IPS-18c (cell line): ENCODE data around the gene OR2L2.
"Not testable (repeated sequence)": the region's sequence is repeated elsewhere in the genome, so short reads cannot be mapped to it uniquely, and the experiment has no call there.

Experiments used
- H3K4me3 ChIP-seq: 2 replicates; pipeline ENCODE4 v1.7.0; 2013; ENCODE audit warnings: low read depth, mild to moderate bottlenecking, low read length, moderate library complexity; ENCODE audit not compliant: insufficient read depth
- H3K9me3 ChIP-seq: one replicate; pipeline ENCODE4 v1.6.1; 2013; ENCODE audit warnings: mild to moderate bottlenecking, low read length, moderate library complexity; ENCODE audit not compliant: control insufficient read depth, insufficient read depth

OR2L2 gene, protein sequence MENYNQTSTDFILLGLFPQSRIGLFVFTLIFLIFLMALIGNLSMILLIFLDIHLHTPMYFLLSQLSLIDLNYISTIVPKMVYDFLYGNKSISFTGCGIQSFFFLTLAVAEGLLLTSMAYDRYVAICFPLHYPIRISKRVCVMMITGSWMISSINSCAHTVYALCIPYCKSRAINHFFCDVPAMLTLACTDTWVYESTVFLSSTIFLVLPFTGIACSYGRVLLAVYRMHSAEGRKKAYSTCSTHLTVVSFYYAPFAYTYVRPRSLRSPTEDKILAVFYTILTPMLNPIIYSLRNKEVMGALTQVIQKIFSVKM

DNA sequence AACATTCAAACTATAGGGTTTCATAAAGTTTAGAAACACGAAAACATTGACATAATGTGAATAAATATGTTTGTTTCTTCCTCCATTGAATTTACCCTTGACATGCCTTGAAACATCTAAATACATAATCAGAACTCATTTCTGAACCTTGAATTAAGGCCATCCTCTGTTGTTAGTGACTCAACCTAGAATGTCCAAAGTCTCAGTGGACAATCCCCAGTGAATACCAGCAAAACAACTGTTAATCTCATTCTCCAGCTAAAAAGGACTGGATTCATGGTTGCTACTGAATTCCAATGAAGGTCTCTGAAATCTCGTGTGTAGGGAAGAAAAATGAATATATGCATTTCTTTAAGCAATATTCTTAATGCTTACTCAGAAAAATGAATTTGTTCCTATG, at the start of gene OR2L2:
OR2L2 (plus strand) TSS at position 301 of the 400 bp plus-strand sequence. CDS start 8,198 bp downstream, outside the sequence.
- Histone ChIP-seq H3K9me3 (no peaks in the 10 kb centered on the region), H3K4me3 (no peak within 1 kb of the TSS)

DNA sequence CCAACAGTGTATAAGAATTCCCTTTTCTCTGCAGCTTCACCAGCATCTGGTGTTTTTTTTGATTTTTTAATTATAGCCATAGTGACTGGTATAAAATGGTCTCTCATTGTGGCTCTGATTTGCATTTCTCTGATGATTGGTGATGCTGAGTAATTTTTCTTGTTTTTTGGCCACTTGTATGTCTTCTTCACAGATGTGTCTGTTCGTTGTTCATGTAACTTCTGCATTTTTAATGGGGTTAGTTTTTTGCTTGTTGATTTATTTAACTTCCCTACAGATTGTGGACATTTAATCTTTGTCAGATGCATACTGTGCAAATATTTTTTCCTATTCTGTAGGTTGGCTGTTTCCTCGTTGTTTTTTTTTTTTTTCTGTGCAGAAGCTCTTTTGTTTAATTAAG, 36.9 kb upstream of the OR2L2 start:
- Histone ChIP-seq H3K9me3 (no peaks in the 10 kb centered on the region), H3K4me3 (no peak overlapping the region)

DNA sequence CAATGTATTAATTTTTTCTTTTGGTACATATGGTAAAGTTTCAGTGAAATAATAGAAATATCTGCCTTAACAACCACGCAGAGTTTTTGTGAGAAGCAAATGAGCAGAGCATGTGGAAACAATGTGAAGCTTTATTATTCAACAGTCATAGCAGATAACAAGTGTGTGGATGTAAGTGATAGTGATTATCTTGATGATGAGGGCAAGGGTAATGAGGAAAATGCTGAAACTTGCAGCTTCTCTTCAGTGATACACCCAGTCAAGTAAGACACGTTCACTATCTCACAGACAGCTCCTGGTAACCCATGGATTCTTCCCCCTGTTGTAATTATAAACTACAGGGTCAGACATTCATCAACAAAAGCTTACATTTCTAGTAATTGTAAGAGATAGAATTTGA, 31.1 kb upstream of the OR2L2 start:
- no peaks in the 10 kb centered on the region for H3K9me3 ChIP-seq
- no peak overlapping the region for H3K4me3 ChIP-seq

DNA sequence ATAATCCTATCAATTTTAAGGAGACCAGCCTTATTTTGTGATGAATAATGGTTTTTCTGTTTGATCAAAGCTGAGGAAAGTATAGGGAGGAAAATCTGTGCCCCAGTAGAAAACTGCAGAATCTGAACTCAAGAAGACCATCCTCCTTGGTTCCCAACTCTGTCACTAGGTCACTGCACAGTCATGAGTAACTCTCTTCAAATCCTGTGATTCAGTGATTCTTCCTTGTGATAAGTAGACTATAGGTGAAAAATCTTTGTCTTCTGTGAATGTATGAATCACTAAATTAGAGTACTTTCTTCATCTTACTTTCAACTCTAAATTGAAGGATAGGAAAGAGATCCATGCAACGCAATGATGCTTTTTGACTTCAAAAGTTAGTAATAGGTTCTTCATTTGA, 29.7 kb upstream of the OR2L2 start:
- Histone ChIP-seq H3K4me3 (no peak overlapping the region), H3K9me3 (no peaks in the 10 kb centered on the region)

DNA sequence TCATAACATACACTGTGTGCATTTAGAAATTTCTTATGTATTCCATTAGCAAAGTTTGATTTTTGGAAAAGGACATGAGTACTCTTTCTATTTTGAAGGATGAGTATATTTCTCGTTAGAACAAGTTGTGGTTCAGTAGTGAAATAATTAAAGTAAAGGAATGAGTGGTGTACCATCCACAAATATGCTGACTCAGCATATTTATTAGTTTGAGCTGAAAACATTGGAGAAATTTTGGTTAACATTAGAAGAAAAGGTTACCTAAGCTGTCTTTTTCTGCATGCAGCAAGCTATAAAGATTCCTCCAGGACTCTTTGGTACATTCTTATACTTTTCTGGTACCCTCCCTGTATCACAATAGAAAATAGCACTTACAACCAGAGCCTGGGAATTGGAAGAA, 22.1 kb upstream of the OR2L2 start:
- Histone ChIP-seq H3K4me3 (no peak overlapping the region), H3K9me3 (no peaks in the 10 kb centered on the region)

DNA sequence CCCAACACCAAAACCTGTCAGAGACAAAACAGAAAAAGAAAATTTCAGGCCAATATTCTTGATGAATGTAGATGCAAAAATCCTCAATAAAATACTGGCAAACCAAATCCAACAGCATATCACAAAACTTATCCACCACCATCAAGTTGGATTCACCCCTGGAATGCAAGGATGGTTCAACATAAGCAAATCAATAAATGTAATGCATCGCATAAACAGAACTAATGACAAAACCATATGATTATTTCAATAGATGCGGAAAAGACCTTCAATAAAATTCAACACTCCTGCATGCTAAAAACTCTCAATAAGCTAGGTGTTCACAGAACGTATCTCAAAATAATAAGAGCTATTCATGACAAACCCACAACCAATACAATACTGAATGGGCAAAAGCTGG, 20.2 kb upstream of the OR2L2 start:
- no peaks in the 10 kb centered on the region for H3K9me3 ChIP-seq
- no peak overlapping the region for H3K4me3 ChIP-seq

DNA sequence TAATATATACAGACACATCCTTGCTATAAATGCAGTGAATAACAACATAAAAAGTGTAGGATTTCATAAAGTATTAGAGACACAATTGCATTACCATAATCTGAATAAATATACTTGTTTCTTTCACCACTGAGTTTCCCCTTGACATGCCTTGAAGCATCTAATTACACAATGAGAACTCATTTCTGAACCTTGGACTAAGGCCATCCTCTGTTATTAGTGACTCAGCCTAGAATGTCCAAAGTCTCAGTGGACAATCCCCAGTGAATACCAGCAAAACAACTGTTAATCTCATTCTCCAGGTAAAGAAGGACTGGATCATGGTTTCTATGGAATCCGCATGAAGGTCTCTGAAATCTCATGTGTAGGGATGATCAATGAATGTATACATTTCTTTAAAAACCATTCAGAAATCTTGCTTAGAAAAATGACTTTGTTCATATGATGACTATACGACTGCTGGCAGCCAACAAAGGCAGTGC, 16.6 kb upstream of the OR2L2 start, which contains the start of gene OR2L5:
OR2L5 (plus strand) TSS at position 432 of the 482 bp plus-strand sequence. CDS start 8,288 bp downstream, outside the sequence.
- Histone ChIP-seq H3K4me3 (no peak within 1 kb of the TSS), H3K9me3 (no peaks in the 10 kb centered on the region)

DNA sequence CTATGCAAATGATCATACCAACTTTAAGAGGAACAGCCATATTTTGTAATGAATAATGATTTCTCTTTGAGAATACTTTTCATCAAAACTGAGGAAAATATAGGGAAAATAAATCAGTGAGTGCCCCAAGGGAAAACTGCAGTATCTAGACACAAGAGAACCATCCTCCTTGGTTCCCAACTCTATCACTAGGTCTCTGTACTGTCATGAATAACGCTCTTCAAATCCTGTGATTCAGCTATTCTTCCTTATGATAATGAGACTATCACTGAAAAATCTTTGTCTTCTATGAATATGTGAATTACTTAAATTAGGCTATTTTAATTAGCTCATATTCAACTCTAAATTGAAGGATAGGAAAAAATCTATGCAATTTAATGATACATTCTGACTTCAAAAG, 14.1 kb upstream of the OR2L2 start:
- no peak overlapping the region for H3K4me3 ChIP-seq
- no peaks in the 10 kb centered on the region for H3K9me3 ChIP-seq

DNA sequence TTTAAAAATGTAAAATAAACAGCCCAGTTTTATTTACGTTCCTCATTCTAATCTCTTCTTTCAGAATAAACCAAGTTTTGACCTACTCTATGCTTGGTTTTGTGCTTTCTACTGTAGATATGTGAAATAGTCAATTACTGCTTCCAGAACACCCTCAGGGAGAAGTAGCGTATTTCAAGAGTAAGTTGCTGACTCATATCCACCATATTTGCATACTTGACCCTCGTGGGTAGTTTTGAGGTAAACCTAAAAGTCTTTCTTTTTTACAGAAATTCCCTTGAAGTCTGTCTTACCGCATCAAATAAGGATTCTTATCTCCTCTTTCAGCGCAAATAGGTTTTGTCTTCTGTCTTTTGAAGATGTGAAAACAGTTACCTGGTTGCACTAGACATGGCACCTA, 15.3 kb downstream of the OR2L2 start:
- no peak overlapping the region for H3K4me3 ChIP-seq
- no peaks in the 10 kb centered on the region for H3K9me3 ChIP-seq

DNA sequence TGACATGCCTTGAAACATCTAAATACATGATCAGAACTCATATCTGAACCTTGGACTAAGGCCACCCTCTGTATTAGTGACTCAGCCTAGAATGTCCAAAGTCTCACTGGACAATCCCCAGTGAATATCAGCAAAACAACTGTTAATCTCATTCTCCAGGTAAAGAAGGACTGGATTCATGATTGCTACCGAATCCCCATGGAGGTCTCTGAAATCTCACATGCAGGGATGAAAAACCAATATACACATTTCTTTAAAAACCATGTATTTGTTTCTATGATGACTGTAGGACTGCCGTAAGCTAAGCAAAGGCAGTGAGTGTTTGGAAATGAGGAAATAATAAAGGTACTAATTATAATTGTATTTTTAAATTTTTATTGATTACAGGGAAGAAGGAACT, 16.7 kb downstream of the OR2L2 start, which contains the start of gene OR2L3:
OR2L3 (plus strand) TSS at position 301 of the 400 bp plus-strand sequence. CDS start 13,846 bp downstream, outside the sequence.
- Histone ChIP-seq H3K9me3 (no peaks in the 10 kb centered on the region), H3K4me3 (no peak within 1 kb of the TSS)

DNA sequence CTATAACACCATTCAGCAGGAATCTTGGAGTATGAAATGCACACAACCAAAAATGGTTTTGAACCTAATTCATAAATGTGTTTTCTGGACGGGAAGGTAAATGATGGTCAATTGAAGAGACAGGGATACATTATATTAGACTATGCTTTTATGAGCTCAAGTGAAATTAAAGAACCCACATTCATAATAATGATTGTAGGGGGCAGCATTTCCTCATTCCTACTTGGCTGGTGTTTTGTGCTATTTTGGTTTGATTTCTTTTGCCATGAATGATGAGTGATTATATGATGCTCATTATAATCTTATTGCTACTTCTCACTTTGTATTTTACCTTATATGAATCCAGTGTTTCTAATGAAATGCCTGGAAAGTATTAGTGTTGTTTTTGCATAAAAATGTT, 17.1 kb downstream of the OR2L2 start:
- no peak overlapping the region for H3K4me3 ChIP-seq
- no peaks in the 10 kb centered on the region for H3K9me3 ChIP-seq

DNA sequence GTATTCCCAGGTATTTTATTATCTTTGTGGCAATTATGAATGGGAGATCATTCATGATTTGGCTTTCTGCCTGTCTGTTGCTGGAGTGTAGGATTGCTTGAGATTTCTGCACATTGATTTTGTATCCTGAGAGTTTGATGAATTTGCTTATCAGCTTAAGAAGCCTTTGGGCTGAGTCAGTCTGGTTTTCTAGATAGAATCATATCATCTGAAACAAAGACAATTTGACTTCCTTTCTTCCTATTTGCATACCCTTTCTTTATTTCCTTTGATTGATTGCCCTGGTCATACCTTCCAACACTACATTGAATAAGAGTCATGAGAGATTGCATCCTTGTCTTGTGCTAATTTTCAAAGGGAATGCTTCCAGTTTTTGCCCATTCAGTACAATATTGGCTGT, 24.8 kb downstream of the OR2L2 start:
- Histone ChIP-seq H3K4me3 (no peak overlapping the region), H3K9me3 (no peaks in the 10 kb centered on the region)

DNA sequence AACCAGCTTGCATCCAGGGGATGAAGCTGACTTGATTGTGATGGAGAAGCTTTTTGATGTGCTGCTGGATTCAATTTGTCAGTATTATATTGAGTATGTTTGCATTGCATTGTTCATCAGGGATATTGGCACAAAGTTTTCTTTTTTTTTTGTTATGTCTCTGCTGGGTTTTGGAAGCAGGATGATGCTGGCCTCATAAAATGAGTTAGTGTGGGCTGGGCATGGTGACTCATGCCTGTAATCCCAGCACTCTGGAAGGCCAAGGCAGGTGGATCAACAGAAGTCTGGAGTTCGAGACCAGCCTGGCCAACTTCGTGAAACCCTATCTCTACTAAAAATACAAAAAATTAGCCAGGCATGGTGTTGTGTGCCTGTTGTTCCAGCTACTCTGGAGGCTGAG, 25.4 kb downstream of the OR2L2 start:
- H3K4me3 ChIP-seq, result no peak overlapping the region
- no peaks in the 10 kb centered on the region for H3K9me3 ChIP-seq

DNA sequence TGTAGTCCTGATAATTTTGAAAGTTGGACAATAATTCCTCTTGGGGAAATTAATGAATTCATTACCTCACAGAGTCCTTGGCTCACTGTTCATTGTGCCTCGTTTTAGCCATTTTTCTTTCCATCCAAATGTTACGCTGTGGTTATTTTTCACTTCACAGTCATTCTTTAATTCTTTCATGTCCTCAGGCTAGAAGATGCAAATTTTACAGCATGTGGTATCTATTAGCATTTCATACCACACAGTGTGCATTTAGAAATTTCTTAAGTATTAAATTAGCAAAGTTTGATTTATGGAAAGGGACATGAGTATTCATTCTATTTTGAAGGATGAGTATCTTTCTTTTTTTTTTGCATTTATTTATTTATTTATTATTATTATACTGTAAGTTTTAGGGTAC, 35.2 kb downstream of the OR2L2 start:
- H3K4me3 ChIP-seq, result no peak overlapping the region
- no peaks in the 10 kb centered on the region for H3K9me3 ChIP-seq

DNA sequence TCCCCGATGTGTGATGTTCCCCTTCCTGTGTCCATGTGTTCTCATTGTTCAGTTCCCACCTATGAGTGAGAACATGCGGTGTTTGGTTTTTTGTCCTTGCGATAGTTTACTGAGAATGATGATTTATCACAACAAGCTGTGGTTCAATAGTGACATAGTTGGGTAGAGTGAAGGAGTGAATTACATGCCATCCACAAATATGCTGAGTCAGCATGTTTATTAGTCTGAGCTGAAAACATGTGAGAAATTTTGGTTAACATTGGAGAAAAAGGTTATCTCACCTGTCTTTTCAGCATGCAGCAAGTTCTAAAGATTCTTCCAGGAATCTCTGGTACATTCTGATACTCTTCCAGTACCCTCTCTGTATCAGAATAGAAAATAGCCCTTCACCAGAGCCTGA, 35.7 kb downstream of the OR2L2 start:
- no peaks in the 10 kb centered on the region for H3K9me3 ChIP-seq
- H3K4me3 ChIP-seq, result no peak overlapping the region

DNA sequence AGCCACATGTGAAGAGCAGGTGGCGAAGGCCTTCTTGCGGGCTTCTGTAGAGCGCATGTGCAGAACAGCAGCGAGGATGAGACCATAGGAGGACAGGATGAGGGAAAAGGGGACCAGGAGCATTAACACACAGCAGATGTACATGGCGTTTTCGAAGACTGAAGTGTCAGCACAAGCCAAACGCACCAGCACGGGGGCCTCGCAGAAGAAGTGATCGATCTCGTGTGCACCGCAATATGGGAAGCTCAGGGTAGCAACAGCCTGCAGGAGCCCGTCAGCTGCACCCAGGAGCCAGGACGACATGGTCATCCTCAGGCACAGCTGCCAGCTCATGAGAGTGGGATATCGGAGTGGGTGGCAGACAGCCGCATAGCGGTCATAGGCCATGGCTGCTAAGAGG, 54.0 kb downstream of the OR2L2 start:
- H3K9me3 ChIP-seq, H3K4me3 ChIP-seq: not testable (repeated sequence)
